GM23248 (cell line): ENCODE results near the gene STS. TPM values are rescaled to one million over a fixed set of nuclear protein-coding genes. Genes with fewer than 3 reads are reported as not detected.
A peak's percentile ranks its signal among the peaks of the same experiment; 100 is the strongest.

Experiments used
- DNase-seq: peaks from one replicate; pipeline ENCODE4 v3.0.0-alpha.2; 2015
- H2AFZ ChIP-seq: fragments of 200-600 bp; sonication (generic); 2 replicates; pipeline ENCODE4 v1.6.1; 2016; ENCODE audit warnings: antibody characterized with exemption
- H3F3A ChIP-seq: fragments of 200-600 bp; sonication (generic); 2 replicates; pipeline ENCODE4 v1.6.1; 2016; ENCODE audit warnings: mild to moderate bottlenecking, antibody characterized with exemption, mixed run types; ENCODE audit not compliant: insufficient read depth
- H3K27ac ChIP-seq: fragments of 200-600 bp; sonication (generic); 2 replicates; pipeline ENCODE4 v1.5.1; 2016; ENCODE audit warnings: mild to moderate bottlenecking
- H3K27me3 ChIP-seq: fragments of 200-600 bp; sonication (generic); replicated peaks from 2 replicates; pipeline ENCODE4 v1.6.1; 2016; ENCODE audit warnings: mild to moderate bottlenecking; ENCODE audit not compliant: insufficient read depth
- H3K36me3 ChIP-seq: fragments of 200-600 bp; sonication (generic); 2 replicates; pipeline ENCODE4 v1.6.1; 2016; ENCODE audit warnings: low read depth, mild to moderate bottlenecking
- H3K4me1 ChIP-seq: fragments of 200-600 bp; sonication (generic); 2 replicates; pipeline ENCODE4 v1.6.1; 2016; ENCODE audit warnings: mild to moderate bottlenecking; ENCODE audit not compliant: insufficient read depth
- H3K4me2 ChIP-seq: fragments of 200-600 bp; sonication (generic); one replicate; pipeline ENCODE4 v1.6.1; 2016; ENCODE audit warnings: mild to moderate bottlenecking; ENCODE audit not compliant: unreplicated experiment
- H3K4me3 ChIP-seq: fragments of 200-600 bp; sonication (generic); 2 replicates; pipeline ENCODE4 v1.5.1; 2016; ENCODE audit warnings: mild to moderate bottlenecking
- H3K79me2 ChIP-seq: fragments of 200-600 bp; sonication (generic); 2 replicates; pipeline ENCODE4 v1.6.1; 2016; ENCODE audit warnings: mild to moderate bottlenecking; ENCODE audit not compliant: insufficient read depth
- H3K9ac ChIP-seq: fragments of 200-600 bp; sonication (generic); 2 replicates; pipeline ENCODE4 v1.6.1; 2016; ENCODE audit warnings: mild to moderate bottlenecking
- H3K9me2 ChIP-seq: fragments of 200-600 bp; sonication (generic); 2 replicates; pipeline ENCODE4 v1.6.1; 2016; ENCODE audit warnings: mixed run types, mild to moderate bottlenecking, moderate library complexity; ENCODE audit not compliant: insufficient read depth
- H3K9me3 ChIP-seq: fragments of 200-600 bp; sonication (generic); one replicate; pipeline ENCODE4 v1.6.1; 2017; ENCODE audit warnings: low read depth
- H4K20me1 ChIP-seq: fragments of 200-600 bp; sonication (generic); 2 replicates; pipeline ENCODE4 v1.6.0; 2016; ENCODE audit not compliant: insufficient read depth
- EZH2 ChIP-seq: fragments of 200-600 bp; sonication (generic); IDR thresholded peaks from 2 replicates; pipeline ENCODE4 v1.6.1; 2018; ENCODE audit warnings: antibody characterized with exemption, mild to moderate bottlenecking; ENCODE audit not compliant: insufficient read depth, poor library complexity, severe bottlenecking
- EZH2phosphoT487 ChIP-seq: fragments of 200-600 bp; sonication (generic); IDR thresholded peaks from 2 replicates; pipeline ENCODE4 v1.6.1; 2018; ENCODE audit warnings: antibody characterized with exemption, moderate library complexity, mild to moderate bottlenecking, low read depth; ENCODE audit not compliant: insufficient read depth
- WGBS, 2 experiments: methylation state at CpG; one replicate each; pipeline ENCODE4 v1.1.6; 2015 to 2017; ENCODE audit warnings: low lambda C conversion rate in 2 of 2, low coverage in 1 of 2; ENCODE audit errors: missing lambda C conversion rate in 2 of 2; 5-methylcytosine and 5-hydroxymethylcytosine counted together
- in situ Hi-C: fragments of 300-500 bp; cut with MboI; formaldehyde crosslinking; loops from 2 replicates; pipeline ENCODE4 v1.15.0; 2020
- polyA plus RNA-seq: library from polyadenylated mRNA; unstranded; fragments of >200 nt; fragmentation: Nextera tagmentation; extraction: Ambion mirVana; gene quantifications from 2 replicates; pipeline ENCODE4 v1.2.1, GENCODE V29; 2016
- total RNA-seq: library from RNA; depleted of rRNA; stranded (reverse); fragments of >200 nt; shearing (Covaris generic); gene quantifications from 2 replicates; pipeline ENCODE4 v1.2.3, GENCODE V29; 2014

STS gene
- total and polyA plus RNA-seq, 2 experiments from 2014 or later = 11.3 to 13.6 TPM

- H4K20me1 ChIP-seq = no peaks in the 10 kb centered on the region
- H3K27ac ChIP-seq = no peak overlapping the region
- no peaks in the 10 kb centered on the region for H3K9me2 ChIP-seq
- no peaks in the 10 kb centered on the region for H3K27me3 ChIP-seq
- WGBS, 2 experiments = 99% methylated on average over 7 of the region's 7 CpGs
- no peak overlapping the region for H3K9ac ChIP-seq
- H3K4me3 ChIP-seq = no peak overlapping the region
- peak; percentile 6 for DNase-seq
- no peak overlapping the region for H3K4me2 ChIP-seq
- in situ Hi-C loops = no loop called here
- peaks cover 45% of the 10 kb centered on the region for H3K79me2 ChIP-seq
- no peaks in the 10 kb centered on the region for H3K36me3 ChIP-seq
- no peak for TF ChIP-seq EZH2phosphoT487
- no peak for TF ChIP-seq EZH2
- no peaks in the 10 kb centered on the region for H3K4me1 ChIP-seq
- no peaks in the 10 kb centered on the region for H3F3A ChIP-seq
- H2AFZ ChIP-seq = no peak overlapping the region
- H3K9me3 ChIP-seq = no peaks in the 10 kb centered on the region
These were observed 27.3 kb upstream of the STS start for GRCh38 chrX:7119950-7120877.

GRCh38 chrX:7120878-7121219 is 26.7 kb upstream of the STS start:
- Histone ChIP-seq H4K20me1 (no peaks in the 10 kb centered on the region), H3K4me3 (no peak overlapping the region), H3K9ac (no peak overlapping the region), H3K9me3 (no peaks in the 10 kb centered on the region), H3K4me1 (no peaks in the 10 kb centered on the region), H3K27me3 (no peaks in the 10 kb centered on the region), H3K27ac (no peak overlapping the region), H3F3A (no peaks in the 10 kb centered on the region), H2AFZ (no peak overlapping the region), H3K36me3 (no peaks in the 10 kb centered on the region), H3K4me2 (no peak overlapping the region), H3K9me2 (no peaks in the 10 kb centered on the region), H3K79me2 (peaks cover 45% of the 10 kb centered on the region)
- WGBS, 2 experiments = 20 to 27% methylated on average over 2 of the region's 2 CpGs
- TF ChIP-seq EZH2phosphoT487 (no peak), EZH2 (no peak)
- in situ Hi-C loops = no loop called here
- DNase-seq = peak; percentile 15

- Histone ChIP-seq H3F3A (no peaks in the 10 kb centered on the region), H3K4me3 (no peak overlapping the region), H2AFZ (no peak overlapping the region), H3K4me1 (peaks cover under 1% of the 10 kb centered on the region; the same call in 1 of the 2 replicates), H3K79me2 (peaks cover 43% of the 10 kb centered on the region), H3K9me2 (no peaks in the 10 kb centered on the region), H3K4me2 (no peak overlapping the region), H3K9ac (no peak overlapping the region), H3K9me3 (no peaks in the 10 kb centered on the region), H3K36me3 (no peaks in the 10 kb centered on the region), H4K20me1 (no peaks in the 10 kb centered on the region), H3K27ac (no peak overlapping the region), H3K27me3 (no peaks in the 10 kb centered on the region)
- no peak for DNase-seq
- 92 to 100% methylated on average over 1 to 2 of the region's 2 CpGs for whole genome bisulfite sequencing, 2 experiments
- TF ChIP-seq EZH2 (no peak), EZH2phosphoT487 (no peak)
- in situ Hi-C loops = loop anchor here (25.0 kb wide), 1 partner anchor 460 kb away; no protein-coding TSS in a partner anchor
These were observed 20.5 kb upstream of the STS start for GRCh38 chrX:7127056-7127455.

- no peak overlapping the region for H3K4me2 ChIP-seq
- H3K9ac ChIP-seq = no peak overlapping the region
- H3K9me3 ChIP-seq = no peaks in the 10 kb centered on the region
- peaks cover 39% of the 10 kb centered on the region for H3K79me2 ChIP-seq
- H3K9me2 ChIP-seq = no peaks in the 10 kb centered on the region
- no peak overlapping the region for H3K4me3 ChIP-seq
- H2AFZ ChIP-seq = no peak overlapping the region
- peaks cover 10% of the 10 kb centered on the region for H3K4me1 ChIP-seq
- H3K27ac ChIP-seq = no peak overlapping the region
- H3F3A ChIP-seq = no peaks in the 10 kb centered on the region
- no peaks in the 10 kb centered on the region for H3K36me3 ChIP-seq
- H3K27me3 ChIP-seq = no peaks in the 10 kb centered on the region
- in situ Hi-C loops = loop anchor here (25.0 kb wide), 1 partner anchor 456 kb away; no protein-coding TSS in a partner anchor
- TF ChIP-seq EZH2 = no peak
- no peak for TF ChIP-seq EZH2phosphoT487
- DNase-seq = no peak
- WGBS, 2 experiments = 97 to 98% methylated on average over 10 to 13 of the region's 13 CpGs
- H4K20me1 ChIP-seq = no peaks in the 10 kb centered on the region
These were observed 15.9 kb upstream of the STS start for GRCh38 chrX:7131621-7132020.
